ENCODE data around the gene ZMYND10.

Gene ZMYND10

DNA sequence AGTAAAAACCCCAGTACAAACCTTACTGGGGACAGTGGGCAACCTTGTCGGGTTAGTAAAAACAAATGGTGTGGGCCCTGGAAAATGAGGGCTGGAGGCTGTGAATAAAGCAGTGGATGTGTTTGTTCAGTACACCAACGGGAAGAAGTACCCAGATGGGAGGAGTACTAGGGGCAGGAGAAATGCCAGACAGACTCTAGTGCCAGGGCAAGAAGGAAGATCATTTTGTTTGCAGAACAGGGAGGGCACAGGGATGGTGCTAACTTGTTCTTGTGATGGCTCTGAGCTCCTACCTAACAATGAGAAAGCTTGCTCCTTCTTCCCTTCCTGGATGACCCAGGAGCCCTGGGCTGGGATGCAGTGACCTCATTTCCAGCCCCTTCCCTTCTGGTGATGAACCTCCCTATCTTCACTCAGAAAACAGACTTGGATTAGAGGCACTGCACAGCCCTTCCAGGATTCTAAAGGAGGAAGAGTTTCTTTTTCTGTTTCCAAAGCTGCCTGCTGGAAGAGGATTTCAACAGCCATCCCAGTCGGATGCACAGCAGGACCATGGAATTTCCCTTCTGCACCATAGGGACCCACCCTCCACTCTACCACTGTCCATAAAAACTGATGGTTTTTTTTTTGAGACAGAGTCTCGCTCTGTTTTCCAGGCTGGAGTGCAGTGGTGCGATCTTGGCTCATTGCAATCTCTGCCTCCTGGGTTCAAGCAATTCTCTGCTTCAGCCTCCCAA, 11.0 kb downstream of the ZMYND10 start:
- H3K4me3 ChIP-seq (ENCODE audit: control insufficient read depth, low read depth, low read length) = peak overlapping the region; percentile 13
- no peak for TF ChIP-seq CTCF (conservative IDR thresholded peaks at IDR 0.05; ENCODE audit: control insufficient read depth, insufficient read depth, low read depth, low read length)
- no peak for DNase-seq (ENCODE audit: low read depth)

DNA sequence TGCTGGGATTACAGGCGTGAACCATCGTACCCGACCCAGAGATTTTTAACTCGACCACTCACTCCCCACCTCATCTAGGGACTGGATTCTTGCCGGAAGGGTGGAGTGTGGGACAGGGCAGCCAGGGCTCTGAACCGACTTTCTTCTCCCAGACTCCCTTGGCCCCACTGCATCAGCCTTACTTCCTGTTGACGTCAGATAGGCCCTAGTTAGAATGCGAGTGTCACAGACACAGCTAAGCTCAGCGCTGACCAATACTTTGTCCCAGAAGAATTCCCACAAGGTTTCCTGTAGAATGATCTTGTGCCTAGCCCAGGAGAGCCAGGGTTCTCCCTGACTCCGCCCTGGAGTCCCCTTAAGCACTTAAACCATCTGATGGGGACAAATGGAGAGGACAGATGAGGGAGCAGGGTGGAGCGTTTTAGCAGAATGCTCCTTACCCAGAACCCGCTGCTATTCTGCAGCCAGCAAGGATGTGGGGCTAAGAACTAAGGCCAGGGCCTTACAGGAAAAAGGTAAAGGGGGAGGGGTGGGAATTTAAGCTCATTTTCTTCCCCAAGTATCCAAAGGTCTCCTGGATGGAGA, 11.7 kb downstream of the ZMYND10 start:
- no peak for TF ChIP-seq CTCF (conservative IDR thresholded peaks at IDR 0.05; ENCODE audit: control insufficient read depth, insufficient read depth, low read depth, low read length)
- H3K4me3 ChIP-seq (ENCODE audit: control insufficient read depth, low read depth, low read length) = peak overlapping the region; percentile 13
- DNase-seq (ENCODE audit: low read depth) = peak; percentile 93

DNA sequence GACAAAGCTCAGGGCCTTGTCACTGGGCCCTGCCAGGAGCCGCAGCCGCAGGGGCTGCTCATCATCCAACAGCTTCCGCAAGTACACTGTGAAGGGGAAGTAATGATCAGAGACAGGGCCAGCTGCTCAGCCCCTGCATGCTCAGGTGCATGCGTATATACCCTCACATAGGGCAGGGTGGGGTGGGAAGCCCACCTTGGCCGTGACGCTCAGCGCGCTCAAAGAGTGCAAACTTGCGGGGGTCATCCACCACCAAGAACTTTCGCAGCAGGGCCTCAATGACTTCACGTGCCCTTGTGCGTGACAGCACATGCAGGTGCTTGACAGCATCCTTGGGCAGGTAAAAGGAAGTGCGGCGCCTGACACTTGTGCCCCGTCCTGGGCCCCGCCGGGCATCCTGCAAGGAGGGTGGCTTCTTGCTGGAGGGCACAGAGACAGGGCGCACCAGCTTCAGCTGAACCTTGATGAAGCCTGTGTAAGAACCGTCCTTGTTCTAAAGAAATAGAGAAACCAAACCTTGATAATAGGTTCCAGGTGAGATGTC, 14.1 kb downstream of the ZMYND10 start:
- TF ChIP-seq CTCF (conservative IDR thresholded peaks at IDR 0.05; ENCODE audit: control insufficient read depth, insufficient read depth, low read depth, low read length) = no peak

DNA sequence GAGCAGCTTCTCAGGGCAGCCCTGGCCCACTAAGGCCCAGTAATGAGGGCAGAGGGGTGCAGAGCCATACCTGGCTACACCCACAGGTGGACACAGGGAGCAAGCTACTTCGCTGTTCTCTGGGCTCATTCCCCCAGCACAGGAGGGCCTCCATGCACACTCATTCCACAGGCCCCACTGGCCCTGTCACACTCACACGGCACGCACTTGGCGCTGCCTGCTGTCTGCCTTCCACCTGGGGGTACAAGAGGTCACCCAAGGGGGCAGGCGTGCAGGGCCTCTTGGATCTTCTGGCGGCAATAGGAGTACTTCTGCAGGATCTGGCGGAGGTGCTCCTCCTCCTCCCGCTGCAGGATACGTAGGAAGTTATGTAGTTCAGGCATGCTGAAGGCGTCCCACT, 15.2 kb downstream of the ZMYND10 start:
- TF ChIP-seq CTCF (conservative IDR thresholded peaks at IDR 0.05; ENCODE audit: control insufficient read depth, insufficient read depth, low read depth, low read length) = no peak
- no peak overlapping the region for H3K4me3 ChIP-seq (ENCODE audit: control insufficient read depth, low read depth, low read length)
- DNase-seq (ENCODE audit: low read depth) = no peak

More for the DNA sequence above, 14.1 kb downstream of the ZMYND10 start:
- no peak for DNase-seq (ENCODE audit: low read depth)
- H3K4me3 ChIP-seq (ENCODE audit: control insufficient read depth, low read depth, low read length) = no peak overlapping the region

DNA sequence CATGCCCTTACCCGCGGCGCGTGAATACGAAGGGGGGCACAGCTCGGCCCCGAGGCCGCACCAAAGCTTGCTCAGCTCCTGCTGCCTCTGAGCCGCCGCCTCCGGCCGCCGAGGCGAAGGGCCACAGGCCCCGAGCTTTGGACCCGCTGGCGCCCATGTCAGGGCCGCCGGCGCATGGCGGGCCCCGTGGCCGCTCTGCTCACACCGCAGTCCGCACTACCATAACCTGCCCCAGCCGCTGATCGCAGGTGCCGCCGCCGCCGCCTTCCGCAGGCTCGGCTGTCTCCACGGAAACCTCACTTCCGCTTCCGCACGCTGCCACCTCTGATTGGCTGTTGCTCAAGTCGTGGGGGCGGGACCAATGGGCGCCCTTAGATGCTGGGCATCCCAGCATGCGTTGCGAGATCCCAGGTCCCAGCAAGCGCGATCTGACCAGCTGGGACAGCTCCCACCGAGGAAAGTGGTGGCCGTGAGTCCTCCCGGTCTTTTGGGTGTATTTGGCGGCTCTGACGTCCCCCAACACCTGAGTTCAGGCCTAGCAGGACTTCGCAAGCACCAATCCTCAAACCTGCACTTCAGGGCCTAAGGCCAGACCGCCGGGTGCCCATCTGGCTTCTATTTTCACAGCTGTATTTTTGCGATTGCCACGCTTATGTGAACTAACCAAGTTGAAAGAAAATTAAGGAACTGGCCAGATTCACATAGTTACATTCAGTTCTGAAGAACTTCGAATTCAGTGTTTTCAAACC, 17.4 kb downstream of the ZMYND10 start, which contains the start of gene TUSC2:
Gene TUSC2 (minus strand): TSS at position 281 of the 749 bp plus-strand sequence. CDS start 124 bp downstream, at position 157.
- peak within 1 kb of the TSS; percentile 76 for H3K4me3 ChIP-seq (ENCODE audit: control insufficient read depth, low read depth, low read length)
- no peak for TF ChIP-seq CTCF (conservative IDR thresholded peaks at IDR 0.05; ENCODE audit: control insufficient read depth, insufficient read depth, low read depth, low read length)
- DNase-seq (ENCODE audit: low read depth) = peak; percentile 93

DNA sequence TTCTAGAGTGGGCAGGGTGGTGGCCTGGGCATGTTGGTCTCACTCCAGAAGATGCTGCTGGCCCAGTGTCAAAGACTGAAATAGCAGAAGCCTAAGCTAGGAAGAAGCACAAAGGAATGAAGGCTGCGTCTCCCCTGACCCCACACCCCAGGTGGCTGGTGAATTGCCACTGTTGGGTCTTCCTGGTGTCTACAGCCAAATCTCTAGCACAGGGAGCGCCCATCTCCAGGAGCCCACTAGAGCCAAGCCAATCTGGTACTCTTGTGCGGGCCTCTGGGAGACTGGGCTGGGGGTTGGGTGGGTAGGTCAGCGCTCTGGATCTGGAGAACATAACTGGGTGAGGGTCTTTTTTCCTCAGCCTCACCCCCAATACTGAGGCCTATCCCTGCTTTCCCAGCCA, 18.4 kb downstream of the ZMYND10 start:
- no peak for DNase-seq (ENCODE audit: low read depth)
- peak overlapping the region; percentile 76 for H3K4me3 ChIP-seq (ENCODE audit: control insufficient read depth, low read depth, low read length)
- TF ChIP-seq CTCF (conservative IDR thresholded peaks at IDR 0.05; ENCODE audit: control insufficient read depth, insufficient read depth, low read depth, low read length) = no peak
